AG04450 (cell line): ENCODE measurements around the gene RUNDC1. TPM values are rescaled to one million over a fixed set of nuclear protein-coding genes. Genes with fewer than 3 reads are reported as not detected.

Experiments
- CTCF ChIA-PET: fragments of 300-600, 350-600 bp; formaldehyde crosslinking; extraction: SDS; loops from one replicate; lab custom pipeline; 2022; ENCODE audit warnings: antibody characterized with exemption, inconsistent platforms; lab: Charles Lee
- POLR2A ChIA-PET: fragments of 350-600 bp; formaldehyde crosslinking; extraction: SDS; loops from one replicate; lab custom pipeline; 2021; ENCODE audit warnings: antibody characterized with exemption, inconsistent platforms; lab: Yijun Ruan, JAX
- DNase-seq: peaks from one replicate; pipeline ENCODE4 v3.0.0-alpha.2; 2011; ENCODE audit warnings: low read depth, low spot score
- H3K27ac ChIP-seq: one replicate; pipeline ENCODE4 v1.5.1; 2012; ENCODE audit warnings: low read depth, low read length, control low read depth
- H3K27me3 ChIP-seq: one replicate; pipeline ENCODE4 v1.6.0; 2012; ENCODE audit warnings: low read length; ENCODE audit not compliant: control insufficient read depth, insufficient read depth
- H3K4me3 ChIP-seq: 2 replicates; pipeline ENCODE4 v1.5.1; 2011; ENCODE audit warnings: mild to moderate bottlenecking, low read depth, low read length, control low read depth
- H3K9me3 ChIP-seq: 2 replicates; pipeline ENCODE4 v1.5.1; 2012; ENCODE audit warnings: low read length; ENCODE audit not compliant: control insufficient read depth, insufficient read depth
- polyA plus RNA-seq: library from polyadenylated mRNA; depleted of rRNA; stranded (reverse); fragments of >200 nt; gene quantifications from 2 replicates; pipeline ENCODE4 v1.2.3, GENCODE V29; 2011; rRNA removed
- small RNA-seq: library from RNA; depleted of rRNA; stranded (forward); fragments of <200 nt; gene quantifications from one replicate; pipeline ENCODE3, GENCODE V24; 2012; ENCODE audit warnings: low read depth; ENCODE audit not compliant: insufficient read length
- TF ChIP-seq, protein P1 (sequence below): IDR thresholded peaks from 2 replicates; pipeline ENCODE4 v1.5.1; 2011; ENCODE audit warnings: low read depth, low read length, control low read depth, inconsistent platforms

The RUNDC1 gene
- polyA plus RNA-seq, 1 experiment = 9.4 TPM

DNA sequence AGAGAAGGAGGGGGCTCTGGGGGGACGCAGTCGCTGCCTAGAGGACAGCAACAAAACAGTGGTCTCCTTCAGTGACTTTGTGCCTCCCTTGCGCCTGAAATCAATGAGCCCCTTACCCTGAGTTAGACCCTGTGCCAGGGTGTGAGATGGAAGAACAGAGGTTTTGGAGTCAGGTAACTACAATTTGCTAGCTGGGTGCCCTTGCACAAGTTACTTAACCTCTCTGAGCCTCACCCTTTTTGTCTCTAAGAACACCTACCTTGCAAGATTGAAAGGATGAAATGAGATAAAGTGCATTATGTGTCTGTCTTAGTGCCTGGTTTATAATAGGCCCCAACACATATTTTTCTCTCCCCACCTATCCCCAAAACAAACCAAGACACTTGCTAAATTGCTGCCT lies 54.5 kb downstream of the RUNDC1 start:
- Histone ChIP-seq H3K27ac (no peak overlapping the region), H3K4me3 (no peak overlapping the region), H3K27me3 (no peaks in the 10 kb centered on the region), H3K9me3 (no peaks in the 10 kb centered on the region)
- CTCF ChIA-PET = no interaction called here
- TF ChIP-seq, protein P1, sequence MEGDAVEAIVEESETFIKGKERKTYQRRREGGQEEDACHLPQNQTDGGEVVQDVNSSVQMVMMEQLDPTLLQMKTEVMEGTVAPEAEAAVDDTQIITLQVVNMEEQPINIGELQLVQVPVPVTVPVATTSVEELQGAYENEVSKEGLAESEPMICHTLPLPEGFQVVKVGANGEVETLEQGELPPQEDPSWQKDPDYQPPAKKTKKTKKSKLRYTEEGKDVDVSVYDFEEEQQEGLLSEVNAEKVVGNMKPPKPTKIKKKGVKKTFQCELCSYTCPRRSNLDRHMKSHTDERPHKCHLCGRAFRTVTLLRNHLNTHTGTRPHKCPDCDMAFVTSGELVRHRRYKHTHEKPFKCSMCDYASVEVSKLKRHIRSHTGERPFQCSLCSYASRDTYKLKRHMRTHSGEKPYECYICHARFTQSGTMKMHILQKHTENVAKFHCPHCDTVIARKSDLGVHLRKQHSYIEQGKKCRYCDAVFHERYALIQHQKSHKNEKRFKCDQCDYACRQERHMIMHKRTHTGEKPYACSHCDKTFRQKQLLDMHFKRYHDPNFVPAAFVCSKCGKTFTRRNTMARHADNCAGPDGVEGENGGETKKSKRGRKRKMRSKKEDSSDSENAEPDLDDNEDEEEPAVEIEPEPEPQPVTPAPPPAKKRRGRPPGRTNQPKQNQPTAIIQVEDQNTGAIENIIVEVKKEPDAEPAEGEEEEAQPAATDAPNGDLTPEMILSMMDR = no peak
- POLR2A ChIA-PET = no interaction called here
- DNase-seq = no peak

DNA sequence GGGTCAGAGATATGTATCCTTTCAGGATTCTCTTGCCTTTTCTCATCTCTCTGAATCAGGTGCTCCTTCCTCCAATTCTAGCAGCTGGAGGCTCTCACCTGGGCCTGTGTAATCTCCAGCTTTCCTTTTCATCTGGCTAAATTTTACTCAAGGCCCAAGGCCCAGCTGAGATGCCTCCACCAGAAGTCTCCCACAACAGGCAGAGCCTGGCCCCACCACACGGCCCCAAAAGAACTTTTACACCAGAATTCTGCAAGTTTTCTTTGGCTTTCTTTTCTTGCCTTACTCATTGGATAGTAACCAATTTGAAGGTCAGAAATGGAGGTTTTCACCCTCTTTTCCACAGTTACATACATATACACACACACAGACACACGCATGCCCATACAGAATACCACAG lies 59.3 kb downstream of the RUNDC1 start:
- no peaks in the 10 kb centered on the region for H3K27me3 ChIP-seq
- CTCF ChIA-PET = no interaction called here
- no peak overlapping the region for H3K27ac ChIP-seq
- TF ChIP-seq, protein P1 = no peak
- POLR2A ChIA-PET = no interaction called here
- no peaks in the 10 kb centered on the region for H3K9me3 ChIP-seq
- no peak overlapping the region for H3K4me3 ChIP-seq
- DNase-seq = no peak

DNA sequence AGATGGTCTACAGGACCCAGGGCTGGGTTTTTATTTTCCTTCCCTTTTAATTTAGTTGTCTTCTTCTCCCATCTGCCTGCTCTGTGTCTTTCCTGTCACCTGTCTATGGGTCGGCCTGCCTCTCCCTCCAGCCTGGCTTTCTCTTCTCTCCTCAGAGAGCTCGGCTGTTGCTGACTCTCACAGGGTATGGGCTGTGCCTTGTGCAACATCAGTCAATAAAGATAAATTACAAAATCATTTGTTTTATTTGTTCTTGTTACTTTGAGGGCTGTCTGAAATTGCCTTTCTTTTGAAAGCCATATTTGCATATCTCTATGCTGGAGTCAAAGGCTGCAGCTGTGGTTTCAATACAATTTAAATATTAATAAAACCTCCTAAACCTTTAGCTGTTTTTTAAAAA lies 60.3 kb downstream of the RUNDC1 start:
- no peak for DNase-seq
- Histone ChIP-seq H3K27ac (no peak overlapping the region), H3K9me3 (no peaks in the 10 kb centered on the region), H3K27me3 (no peaks in the 10 kb centered on the region), H3K4me3 (no peak overlapping the region)
- POLR2A ChIA-PET = no interaction called here
- TF ChIP-seq, protein P1 = no peak
- CTCF ChIA-PET = no interaction called here

DNA sequence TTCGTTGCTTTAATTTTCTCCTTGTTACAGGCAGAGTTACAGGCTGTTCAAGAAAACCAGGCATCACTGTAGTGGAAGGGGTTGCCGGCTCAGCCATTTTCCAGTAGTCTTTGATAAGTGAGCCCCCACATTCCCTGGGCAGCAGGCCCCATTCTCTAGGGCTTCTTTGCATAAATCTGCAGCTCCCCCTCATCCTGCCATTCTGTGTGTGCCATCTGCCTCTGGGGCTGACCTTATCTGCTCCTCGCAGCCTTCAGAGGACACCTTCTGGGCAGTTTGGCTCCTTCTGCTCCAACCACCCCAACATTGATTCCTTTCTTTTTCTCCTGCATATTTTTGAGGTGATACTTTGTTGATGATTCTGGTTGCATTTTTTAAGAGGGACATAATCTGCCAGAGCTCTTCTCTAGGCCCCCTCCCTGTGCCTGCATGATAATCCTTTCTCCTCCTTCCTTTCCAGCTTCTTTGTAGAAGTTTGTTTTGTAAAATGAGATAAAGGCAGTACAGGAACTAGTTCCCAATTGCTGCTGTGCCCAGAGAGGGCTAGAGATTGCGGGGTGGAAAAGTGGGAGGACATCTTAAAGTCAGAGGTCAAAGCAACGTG lies 61.8 kb downstream of the RUNDC1 start:
- H3K4me3 ChIP-seq = no peak overlapping the region
- H3K9me3 ChIP-seq = no peaks in the 10 kb centered on the region
- TF ChIP-seq, protein P1 = no peak
- peak overlapping the region; percentile 11 for H3K27ac ChIP-seq
- CTCF ChIA-PET = interaction anchor here (0.7 to 1.3 kb wide), 2 partner anchors 18 to 177 kb away, joined by 3 to 4 read pairs; no protein-coding TSS in a partner anchor
- no peaks in the 10 kb centered on the region for H3K27me3 ChIP-seq
- no peak for DNase-seq
- POLR2A ChIA-PET = interaction anchor here (0.6 kb wide), 1 partner anchor 27 kb away, joined by 3 read pairs; no protein-coding TSS in a partner anchor

Small RNA genes within 50 kb of the gene (small RNA-seq; reads per million reads assigned to genes)
- gene AARSD1 = not detected
- gene RF00561 = not detected

Other genes with a start within 250 kb of the RUNDC1 start
- gene EZH1, start 235.5 kb upstream of the RUNDC1 start, polyA plus RNA-seq = 18.8 and 26.3 TPM in 2 replicates
- gene RAMP2, start 219.3 kb upstream of the RUNDC1 start, polyA plus RNA-seq = 1.4 and 1.7 TPM in 2 replicates
- 94.0 and 107 TPM in 2 replicates for gene VPS25, start 207.1 kb upstream of the RUNDC1 start, polyA plus RNA-seq
- 2.3 and 2.7 TPM in 2 replicates for gene WNK4, start 200.0 kb upstream of the RUNDC1 start, polyA plus RNA-seq
- gene COA3, start 181.9 kb upstream of the RUNDC1 start, polyA plus RNA-seq = 86.7 and 96.3 TPM in 2 replicates
- gene CNTD1, start 181.7 kb upstream of the RUNDC1 start, polyA plus RNA-seq = 0.09 and 0.14 TPM in 2 replicates
- gene BECN1, start 156.3 kb upstream of the RUNDC1 start, polyA plus RNA-seq = 106 and 107 TPM in 2 replicates
- gene PSME3, start 147.2 kb upstream of the RUNDC1 start, polyA plus RNA-seq = 111 and 129 TPM in 2 replicates
- 0.16 and 0.33 TPM in 2 replicates for gene AOC2, start 136.0 kb upstream of the RUNDC1 start, polyA plus RNA-seq
- gene AOC3, start 129.4 kb upstream of the RUNDC1 start, polyA plus RNA-seq = 0.10 and 0.12 TPM in 2 replicates
- gene G6PC1, start 79.8 kb upstream of the RUNDC1 start, polyA plus RNA-seq = not detected in 2 replicates
- 39.7 and 39.8 TPM in 2 replicates for gene AARSD1, start 16.1 kb upstream of the RUNDC1 start, polyA plus RNA-seq
- 1.8 and 1.9 TPM in 2 replicates for gene PTGES3L, start 485 bp upstream of the RUNDC1 start, polyA plus RNA-seq
- 4,202 and 4,485 TPM in 2 replicates for gene RPL27, start 17.9 kb downstream of the RUNDC1 start, polyA plus RNA-seq
- gene IFI35, start 26.2 kb downstream of the RUNDC1 start, polyA plus RNA-seq = 24.1 and 25.7 TPM in 2 replicates
- 228 and 236 TPM in 2 replicates for gene VAT1, start 41.8 kb downstream of the RUNDC1 start, polyA plus RNA-seq
- gene RND2, start 44.7 kb downstream of the RUNDC1 start, polyA plus RNA-seq = 1.7 and 2.1 TPM in 2 replicates
- gene BRCA1, start 144.8 kb downstream of the RUNDC1 start, polyA plus RNA-seq = 5.1 and 8.1 TPM in 2 replicates
- gene NBR1, start 190.6 kb downstream of the RUNDC1 start, polyA plus RNA-seq = 103 and 107 TPM in 2 replicates
- gene TMEM106A, start 231.3 kb downstream of the RUNDC1 start, polyA plus RNA-seq = 4.5 and 5.1 TPM in 2 replicates
- not detected in 2 replicates for gene CCDC200, start 248.1 kb downstream of the RUNDC1 start, polyA plus RNA-seq